Activated T-cell treated with anti-CD3 and anti-CD28 coated beads, Interleukin-2, amount 50 U/mL, for 1 hour (primary cell): ENCODE results near the gene S100A4.
"Not testable (repeated sequence)": the region's sequence is repeated elsewhere in the genome, so short reads cannot be mapped to it uniquely, and the experiment has no call there.

Source experiments
- DNase-seq: peaks from one replicate; pipeline ENCODE4 v3.0.0-alpha.2; 2020

The S100A4 gene

DNA sequence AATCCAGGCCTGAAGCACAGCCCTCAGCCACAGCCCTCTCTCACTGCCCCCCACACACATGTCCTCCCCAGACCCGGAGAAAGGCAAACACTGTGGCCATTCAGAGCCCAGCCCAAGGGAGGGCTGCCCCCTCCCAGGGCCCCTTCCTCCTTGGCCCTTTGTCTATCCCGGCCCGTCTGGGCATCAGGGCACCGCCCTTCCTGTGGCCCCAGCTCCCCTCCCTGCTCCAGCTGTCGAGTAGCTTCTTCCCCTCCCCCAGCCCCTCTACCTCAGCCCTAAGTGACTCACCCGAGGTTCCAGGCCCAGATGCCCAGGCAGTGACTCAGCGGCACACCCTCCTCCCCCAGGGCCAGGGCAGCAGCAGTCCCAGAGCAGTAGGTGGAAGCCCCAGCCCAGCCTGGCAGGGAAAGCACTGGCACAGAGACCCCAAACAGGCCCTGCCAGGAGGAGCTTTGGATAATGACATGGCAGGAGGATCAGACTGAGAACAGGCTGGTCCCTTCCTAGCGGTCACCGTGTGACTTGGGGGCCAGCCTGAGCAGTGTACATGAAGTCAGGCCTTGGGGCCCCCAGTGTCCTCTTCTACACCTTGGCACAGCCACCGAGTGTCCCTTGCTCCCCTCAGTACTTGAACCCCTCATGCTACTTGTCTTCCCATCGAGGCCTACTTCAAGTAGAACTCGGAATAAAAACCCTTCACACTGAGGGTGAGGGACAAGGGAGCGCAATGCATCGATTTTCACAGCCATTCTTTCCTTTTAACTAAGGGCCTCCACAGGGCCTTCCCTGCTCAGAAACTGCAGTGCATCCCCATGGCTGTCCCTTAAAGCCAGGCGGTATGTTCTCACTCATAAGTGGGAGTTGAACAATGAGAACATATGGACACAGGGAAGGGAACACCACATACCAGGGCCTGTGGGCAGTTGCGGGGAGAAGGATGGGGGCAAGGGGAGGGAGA lies 21.1 kb upstream of the S100A4 start:
- DNase-seq, result peak; percentile 74

DNA sequence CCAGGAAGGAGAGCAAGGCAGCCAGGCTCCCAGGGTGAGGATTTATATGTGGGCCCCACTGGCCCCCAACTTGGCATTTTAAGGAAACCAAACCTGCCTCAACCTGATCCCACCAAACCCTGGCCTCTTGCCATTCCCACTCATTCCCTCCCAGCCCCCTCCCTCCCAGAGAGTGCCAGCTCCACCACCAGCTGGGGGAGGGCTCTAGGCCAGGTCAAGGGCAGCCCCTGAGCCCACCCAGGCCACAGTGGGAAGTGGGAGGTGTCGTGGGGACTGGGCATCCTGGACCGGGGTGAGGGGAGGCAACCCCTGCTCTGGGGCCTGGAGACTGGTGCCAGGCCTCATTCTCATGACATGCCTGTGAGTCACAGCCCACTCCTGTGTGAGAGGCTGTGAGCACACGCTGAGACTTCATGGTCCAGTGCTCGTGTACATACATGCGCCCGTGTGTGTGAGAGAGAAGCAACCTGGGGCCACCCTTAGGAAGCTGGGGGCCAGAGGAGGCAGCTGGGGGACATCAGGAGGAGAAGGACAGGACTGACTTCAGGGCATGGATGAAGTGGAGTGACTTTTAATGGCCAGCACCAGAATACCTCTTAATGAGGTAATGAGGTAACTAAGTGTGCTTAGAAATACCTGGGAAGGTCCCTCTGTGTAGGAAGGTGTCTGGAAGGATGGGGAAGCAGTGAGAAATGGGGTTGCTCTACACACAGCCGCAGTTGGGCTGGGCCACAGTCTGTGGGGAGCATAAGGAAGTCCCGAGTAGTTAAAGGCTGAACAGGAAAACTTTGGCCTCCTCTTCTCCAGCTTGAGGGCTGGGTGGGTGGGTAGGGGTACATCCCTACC lies 20.1 kb upstream of the S100A4 start, which contains the start of gene S100A2:
Gene S100A2, minus strand, starts transcription at position 316 of the 846 bp plus-strand sequence. CDS start 1,967 bp downstream, outside the sequence.
- DNase-seq, result peak; percentile 39

DNA sequence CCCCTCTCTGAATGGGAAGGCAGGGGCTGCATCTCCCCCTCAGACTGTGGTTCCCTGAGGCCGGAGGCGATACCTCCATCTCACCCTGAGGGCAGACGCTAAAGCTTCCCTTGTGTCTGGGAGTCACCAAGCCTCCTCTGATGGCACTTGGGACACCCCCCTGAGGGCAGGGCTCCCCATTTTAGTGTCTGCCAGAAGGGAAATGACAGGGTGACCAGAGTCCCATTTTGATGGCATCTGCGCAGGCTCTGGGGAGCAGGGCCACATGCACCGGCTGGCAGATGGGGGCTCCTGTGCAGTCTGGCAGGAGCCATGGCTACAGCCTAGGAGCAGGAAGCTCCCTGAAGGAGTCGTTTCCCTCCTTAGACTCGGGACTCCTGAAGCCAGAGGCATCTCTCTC lies 18.4 kb upstream of the S100A4 start:
- DNase-seq, result no peak

DNA sequence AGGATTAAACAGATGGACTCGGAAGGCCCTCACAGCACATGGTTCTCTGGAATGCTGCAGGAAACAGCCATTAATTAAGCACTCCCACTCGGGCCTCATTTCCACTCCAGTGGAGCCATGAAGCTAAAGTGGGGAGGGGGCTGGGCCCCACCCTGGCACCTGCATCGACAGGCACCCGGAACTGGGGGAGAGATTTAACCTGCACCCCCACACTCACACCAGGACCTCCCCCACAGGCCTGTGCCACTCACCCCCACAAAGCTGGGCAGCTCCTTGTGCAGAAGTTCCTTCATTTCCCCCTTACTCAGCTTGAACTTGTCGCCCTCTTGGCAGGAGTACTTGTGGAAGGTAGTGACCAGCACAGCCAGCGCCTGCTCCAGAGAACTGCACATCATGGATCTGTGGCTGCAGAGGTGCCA lies 17.9 kb upstream of the S100A4 start:
- no peak for DNase-seq

DNA sequence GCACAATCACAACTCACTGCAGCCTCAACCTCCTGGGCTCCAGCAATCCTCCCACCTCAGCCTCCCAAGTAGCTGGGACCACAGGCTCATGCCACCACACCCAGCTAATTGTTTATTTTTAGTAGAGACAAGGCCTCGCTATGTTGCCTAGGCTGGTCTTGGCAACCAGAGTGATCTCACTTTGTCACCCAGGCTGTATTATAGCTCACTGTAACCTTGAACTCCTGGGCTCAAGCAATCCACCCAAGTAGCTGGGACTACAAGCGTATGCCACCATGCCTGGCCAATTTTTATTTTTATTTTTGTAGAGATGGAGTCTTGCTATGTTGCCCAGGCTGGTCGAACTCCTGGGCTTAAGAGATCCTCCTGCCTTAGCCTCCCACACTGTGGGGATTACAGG lies 16.4 kb upstream of the S100A4 start:
- DNase-seq, result not testable (repeated sequence)

DNA sequence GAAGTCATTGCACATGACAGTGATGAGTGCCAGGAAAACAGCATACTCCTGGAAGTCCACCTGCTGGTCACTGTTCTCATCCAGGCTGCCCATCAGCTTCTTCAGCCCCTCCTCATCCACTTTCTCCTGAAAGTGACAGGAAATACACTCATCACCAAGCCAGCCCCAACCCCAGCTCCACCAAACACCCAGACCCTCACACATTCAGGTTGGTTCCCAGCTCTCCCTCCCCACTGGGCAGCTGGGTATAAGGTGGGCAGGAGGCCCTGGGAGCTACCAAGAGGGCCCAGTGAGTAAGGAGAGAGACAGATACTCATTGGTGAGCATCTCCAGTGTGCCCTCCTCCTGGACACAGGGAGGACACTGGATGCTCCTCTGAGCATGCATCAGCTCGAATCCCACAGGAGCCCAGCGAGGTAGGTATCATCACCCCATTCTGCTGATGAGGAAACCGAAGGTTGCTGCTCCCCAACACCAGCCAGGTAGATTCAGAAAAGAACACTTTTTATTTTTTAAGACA lies 15.9 kb upstream of the S100A4 start:
- no peak for DNase-seq

DNA sequence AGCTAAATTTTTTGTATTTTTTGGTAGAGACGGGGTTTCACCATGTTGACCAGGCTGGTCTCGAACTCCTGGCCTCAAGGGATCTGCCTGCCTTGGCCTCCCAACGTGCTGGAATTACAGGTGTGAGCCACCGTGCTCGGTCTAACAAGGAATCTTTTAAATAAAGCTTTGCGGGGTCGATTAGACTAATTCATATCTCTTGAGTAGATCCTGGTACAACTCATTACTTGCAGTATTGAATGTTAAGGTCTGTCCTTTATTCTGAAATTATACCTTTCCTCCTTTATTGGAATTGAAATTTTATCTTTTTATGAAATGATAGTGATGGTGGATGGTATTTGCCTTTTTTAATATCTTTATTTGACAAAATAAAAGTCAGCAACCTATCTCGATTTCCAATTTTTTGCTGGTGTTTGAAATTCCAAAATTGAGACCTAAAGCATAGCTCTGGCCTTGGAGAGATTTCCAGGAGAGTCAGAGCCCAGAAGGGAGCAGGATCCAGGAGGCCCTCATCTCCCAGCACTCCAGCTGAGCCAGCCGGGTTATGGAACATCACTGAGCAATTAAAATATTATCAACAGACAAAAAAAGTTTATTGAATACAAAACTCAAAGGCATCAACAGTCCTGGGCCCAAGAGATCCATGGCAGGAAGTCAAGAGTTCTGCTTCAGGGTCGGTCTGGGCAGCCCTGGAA lies 15.3 kb upstream of the S100A4 start:
- DNase-seq, result no peak

DNA sequence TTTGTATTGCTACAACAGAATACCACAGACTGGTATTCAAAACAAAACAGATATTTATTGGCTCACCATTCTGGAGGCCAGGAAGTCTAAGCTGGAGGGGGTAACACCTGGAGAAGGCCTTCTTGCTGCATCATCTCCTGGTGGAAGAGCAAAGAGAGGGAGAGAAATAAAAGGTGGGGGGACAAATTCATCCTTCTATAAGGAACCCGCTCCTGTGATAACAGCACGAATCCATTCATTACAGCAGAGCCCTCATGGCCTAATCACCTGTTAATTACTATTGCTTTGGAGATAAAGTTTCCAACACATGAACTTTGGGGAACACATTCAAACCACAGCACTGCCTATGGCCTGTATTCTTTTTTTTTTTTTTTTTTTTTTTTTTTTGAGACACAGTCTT lies 14.6 kb upstream of the S100A4 start:
- no peak for DNase-seq

DNA sequence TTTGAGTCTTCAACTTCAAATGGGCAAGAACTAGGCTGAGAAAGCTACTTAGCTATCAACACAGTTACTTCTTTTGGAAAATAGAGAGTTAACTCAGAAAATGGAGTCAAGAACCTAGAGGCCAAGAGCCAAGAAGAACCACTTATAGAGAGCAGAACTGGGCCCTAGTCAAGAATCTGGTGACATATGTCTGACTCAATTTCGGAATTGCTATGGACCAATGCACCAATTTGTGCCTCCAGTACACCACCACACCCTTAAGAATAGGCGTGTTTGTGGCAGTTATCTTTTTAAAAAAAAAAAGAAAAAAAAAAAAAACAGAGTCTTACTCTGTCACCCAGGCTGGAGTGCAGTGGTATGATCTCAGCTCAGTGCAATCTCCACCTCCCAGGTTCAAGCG lies 12.3 kb upstream of the S100A4 start:
- DNase-seq, result no peak

DNA sequence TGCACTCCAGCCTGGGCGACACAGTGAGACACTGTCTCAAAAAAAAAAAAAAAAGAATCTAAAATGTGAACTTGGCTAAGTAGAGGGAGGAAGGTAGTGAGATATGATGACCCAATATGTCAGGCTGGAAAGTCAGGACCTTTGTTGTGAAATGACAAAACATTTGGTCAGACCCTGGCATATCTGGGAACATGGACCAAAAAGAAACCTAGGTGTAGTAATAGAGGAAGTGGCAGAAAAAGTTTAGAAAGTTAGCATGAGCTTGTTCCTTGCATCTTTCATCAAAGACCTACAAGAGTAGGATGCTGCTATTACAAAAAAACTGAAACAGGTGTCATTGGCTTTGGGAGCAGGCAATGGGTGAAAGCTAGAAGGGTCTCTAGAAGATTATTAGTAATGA lies 10.7 kb upstream of the S100A4 start:
- no peak for DNase-seq

DNA sequence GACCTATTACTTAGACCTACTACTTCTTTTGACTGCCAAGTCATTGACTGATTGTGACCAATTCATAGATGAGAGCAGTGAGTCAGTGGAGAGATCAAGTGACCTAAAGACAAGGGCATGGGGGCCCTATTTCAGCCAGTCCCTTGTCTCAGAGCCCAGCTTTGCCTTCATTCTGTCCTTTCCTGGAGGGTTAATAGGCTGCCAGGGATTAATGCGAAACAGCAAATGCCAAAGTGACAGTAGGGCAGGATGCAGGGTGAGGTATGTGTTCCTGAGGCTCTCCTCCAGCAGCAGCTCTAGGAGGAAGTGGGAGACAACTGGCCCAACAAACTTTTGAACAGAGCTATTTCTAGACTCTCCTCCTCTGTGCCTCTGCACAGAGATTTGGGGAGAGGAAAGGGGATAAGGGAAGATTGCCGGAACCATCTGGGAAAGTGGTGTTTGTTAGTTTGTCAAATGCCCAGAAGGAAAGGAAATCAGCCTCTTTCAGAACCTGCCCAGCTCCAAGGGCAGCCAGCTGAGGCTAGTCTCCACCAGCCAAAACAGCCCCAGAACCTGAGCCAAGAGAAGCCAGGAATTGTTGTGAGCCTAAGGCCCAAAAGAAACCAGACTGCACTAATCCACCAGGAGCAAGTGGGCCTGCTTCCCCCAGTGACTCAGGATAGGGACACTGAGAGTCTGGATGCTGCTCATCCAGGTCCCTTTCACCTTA lies 8.4 kb upstream of the S100A4 start:
- no peak for DNase-seq

DNA sequence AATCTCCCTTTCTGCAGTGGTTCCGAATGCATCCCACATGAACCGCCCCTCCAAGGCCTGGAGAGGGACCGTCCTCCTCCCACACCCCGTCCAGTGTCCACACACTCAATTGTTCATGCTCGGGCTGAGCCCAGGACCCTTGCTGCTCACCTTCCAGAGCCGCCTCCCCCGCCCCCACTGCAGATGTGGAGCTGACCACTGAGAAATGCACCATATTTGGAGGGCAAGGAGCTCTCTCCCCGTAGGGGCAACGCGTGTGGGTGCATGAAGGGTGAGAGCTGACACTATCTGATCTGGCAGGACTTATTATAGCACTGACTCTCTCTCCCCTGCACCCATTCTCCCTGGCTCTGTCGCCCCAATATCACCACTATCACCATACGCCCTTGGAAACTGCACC lies 7.5 kb upstream of the S100A4 start:
- DNase-seq, result no peak

DNA sequence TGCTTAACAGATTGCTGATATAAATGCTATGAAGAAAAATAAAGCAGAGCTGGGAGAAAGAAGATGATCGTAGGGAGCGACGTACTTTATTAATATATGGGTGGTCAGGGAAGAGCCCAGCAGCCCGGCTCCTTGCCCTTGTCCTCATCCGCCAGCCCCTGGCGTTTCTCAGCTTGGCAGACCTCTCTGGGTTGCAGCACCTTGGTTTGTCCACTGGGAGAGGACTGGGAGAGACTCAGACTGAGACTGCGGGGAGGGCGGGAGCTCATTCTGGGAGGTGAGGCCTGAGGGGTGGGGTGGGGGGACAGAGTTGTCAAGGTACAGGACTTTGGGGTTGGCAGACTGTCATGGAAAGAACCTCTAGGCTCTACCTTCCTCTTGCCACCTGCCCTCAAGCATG lies 6.7 kb upstream of the S100A4 start:
- DNase-seq, result no peak

DNA sequence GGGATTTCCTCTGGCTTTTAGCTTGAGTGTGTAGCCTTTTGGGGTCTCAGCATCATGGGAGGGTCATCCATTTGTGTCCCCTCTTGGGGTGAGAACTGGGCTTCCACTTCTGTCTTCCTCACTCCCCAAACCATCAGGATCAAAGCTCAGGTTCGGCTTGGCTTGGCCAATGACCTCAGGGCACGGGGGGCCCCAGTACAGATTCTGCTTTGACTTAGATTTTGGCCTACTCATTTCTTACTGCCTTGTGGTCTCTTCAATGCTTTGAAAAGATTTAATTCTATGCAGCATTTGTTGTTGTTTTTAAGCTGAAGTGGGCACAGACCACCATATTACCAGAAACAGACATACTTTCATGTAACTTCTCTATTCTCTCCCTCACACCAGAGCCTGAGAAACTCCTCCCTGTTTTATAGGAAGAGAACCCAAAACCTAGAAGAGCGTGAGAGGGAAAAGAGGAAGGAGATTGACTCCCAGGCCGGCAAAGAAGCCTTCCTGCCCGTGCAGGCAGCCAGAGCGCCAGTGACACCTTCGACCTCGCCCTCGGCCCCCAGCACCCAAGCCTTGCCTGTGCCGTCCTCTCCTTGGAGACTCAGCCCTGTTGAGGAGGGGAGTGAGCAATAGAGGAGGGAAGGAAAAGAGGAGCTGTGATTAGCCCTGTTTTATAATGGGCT lies 5.4 kb upstream of the S100A4 start:
- DNase-seq, result no peak

DNA sequence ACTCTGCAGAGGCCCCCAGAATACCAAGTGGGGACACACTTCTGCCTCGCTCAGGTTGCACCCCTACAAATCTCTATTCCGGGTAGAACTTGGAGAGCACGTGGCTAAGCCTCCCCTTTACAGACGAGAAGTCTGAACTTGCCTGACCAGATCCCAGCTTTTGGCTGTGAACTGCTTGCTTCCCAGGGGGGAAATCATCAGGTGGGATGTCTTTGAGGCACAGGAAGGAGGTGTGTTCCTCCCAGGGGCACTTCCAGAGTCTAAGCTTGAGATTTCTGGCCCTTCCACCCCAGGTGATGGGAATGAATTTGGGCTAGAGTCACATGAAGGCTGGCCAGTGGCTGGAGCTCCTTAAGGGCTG lies 4.8 kb upstream of the S100A4 start:
- DNase-seq, result no peak

DNA sequence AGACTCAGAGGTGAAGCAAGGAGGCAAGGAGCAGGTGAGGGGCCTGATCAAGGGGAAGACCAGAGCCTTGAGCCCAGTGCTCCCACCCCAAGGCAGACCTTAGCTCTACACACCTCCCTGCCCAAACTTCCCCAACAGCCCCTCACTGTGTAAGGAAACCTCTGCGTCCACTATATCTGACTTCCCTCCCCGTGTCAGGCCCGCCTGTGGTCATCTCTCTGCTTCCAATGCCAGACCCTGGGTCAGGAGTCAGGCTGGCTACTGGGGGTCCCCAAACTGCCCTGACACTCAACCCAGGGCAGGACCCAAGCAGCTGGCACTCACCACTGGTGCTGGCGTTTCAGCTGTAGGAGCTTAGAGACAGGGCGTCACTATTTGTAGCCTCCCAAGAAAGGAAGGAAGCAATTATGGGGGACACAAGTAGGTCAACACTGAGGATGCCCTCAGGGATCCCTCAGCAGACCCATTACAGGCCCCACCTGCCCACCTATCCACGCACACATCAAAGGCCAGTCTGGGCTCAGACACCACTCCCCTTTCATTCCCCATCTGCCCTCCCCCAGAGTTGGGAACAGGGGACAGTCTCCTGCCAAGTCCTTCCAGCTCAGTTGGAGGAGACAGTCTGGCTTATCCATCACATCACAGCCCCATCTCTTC lies 4.3 kb upstream of the S100A4 start:
- no peak for DNase-seq

DNA sequence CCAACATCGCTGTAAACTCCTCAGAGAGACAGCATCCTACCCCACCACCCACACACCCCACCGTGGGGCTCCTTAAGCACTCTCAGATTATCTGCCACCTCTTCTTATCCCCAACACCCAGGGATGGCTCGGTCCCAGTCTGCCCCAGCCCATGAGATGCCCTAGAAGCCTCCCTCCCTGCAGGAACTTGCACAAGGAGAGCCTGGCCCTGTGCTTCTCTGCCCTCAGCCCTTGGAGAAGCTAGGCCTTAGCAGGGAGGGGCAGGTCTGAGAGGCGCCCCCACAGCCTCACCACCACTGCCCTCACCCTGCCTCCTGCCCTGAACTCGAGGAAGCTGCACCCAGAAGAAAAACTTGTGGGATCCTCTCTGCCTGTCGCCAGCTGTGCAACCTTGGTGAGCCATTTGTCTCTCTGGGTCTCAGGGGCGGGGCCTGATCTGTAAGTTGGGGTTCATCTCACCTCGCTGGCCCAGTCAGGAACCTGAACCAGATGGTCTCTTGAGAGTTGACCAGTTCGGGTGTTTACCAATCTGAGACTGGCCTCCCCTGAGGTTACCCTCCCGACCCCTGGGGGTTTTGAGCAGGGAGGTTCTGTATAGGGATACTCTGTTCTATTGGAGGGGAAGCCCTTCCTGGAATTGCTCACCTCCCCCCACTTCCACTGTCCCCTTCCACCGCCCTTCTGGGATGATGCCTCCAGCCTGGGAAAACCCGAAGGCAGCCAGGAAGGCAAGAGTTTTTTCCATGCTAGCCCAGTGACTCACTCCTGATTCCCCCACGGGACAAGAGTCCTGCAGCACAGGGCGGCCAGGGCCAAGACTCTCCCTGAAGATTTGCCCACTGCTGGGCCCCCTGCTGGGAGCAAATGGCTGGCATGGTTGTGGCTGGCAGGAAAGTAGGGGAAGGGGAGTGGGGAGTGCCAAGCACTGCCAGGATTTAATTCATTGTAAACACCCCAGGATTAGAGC lies 3.4 kb upstream of the S100A4 start, which contains the start of gene S100A3:
Gene S100A3, minus strand, starts transcription at position 537 of the 967 bp plus-strand sequence. CDS start 773 bp downstream, outside the sequence.
- no peak for DNase-seq

DNA sequence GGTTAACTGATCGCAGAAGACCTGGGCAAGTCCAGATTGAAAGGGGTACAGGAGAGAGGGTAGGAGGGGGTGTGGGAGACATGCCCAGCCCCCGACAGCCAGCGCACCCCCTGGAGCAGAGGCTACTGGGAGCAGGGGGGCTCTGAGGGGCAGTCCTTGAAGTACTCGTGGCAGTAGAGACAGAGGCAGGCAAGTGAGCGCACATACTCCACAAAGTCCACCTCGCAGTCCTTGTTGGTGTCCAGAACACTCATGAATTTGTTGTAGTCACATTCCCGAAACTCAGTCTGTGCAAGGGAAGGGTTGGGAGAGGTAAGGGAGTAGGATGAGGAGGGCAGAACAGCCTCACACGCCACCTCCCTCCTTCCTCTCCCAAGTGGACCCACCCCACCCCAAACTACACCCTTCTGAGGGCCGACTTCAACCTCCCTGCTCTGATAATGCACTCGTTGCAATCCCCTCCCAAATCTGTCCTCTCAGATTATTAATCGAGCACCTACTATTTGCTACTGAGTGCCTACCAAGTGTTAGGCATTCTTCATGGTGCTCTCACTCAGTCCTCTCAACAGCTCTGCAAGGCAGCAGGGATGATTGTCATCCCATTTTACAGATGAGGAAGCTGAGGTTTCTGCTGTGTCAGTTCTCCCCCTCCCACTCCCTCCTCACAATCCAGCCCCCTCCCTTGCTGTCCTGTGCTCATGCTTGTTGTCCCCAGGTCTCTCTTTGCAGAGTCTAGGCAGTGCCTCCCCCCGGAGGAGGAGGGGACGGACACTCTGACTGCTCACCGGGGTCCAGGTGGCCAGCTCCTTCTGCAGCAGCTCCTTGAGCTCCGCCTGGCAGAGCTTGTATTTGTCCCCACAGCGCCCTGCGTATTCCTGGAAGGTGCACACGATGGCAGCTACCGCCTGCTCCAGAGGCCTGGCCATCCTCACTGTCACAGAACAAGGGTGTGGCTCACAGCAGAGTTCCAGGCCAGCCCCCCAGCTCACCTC lies 2.2 kb upstream of the S100A4 start:
- DNase-seq, result no peak
